ENCODE results near the gene CPTP.

The CPTP gene

GRCh38 chr1:1292851-1293250 is 31.8 kb upstream of the CPTP start:
- DNase-seq = no peak

- no peak for DNase-seq
Observed at GRCh38 chr1:1293263-1294249, 31.0 kb upstream of the CPTP start.

- DNase-seq = no peak
Observed at GRCh38 chr1:1294250-1294890, 30.2 kb upstream of the CPTP start.

GRCh38 chr1:1295154-1295923 is 29.3 kb upstream of the CPTP start:
- DNase-seq = no peak

GRCh38 chr1:1296070-1297061 is 28.2 kb upstream of the CPTP start:
- DNase-seq = no peak

GRCh38 chr1:1297802-1298424 is 26.7 kb upstream of the CPTP start:
- no peak for DNase-seq

GRCh38 chr1:1298861-1299685 is 25.5 kb upstream of the CPTP start:
- DNase-seq = no peak

- peak; percentile 16 for DNase-seq
Observed at GRCh38 chr1:1299686-1300351, 24.8 kb upstream of the CPTP start.

GRCh38 chr1:1300352-1300739 is 24.3 kb upstream of the CPTP start:
- DNase-seq = no peak

GRCh38 chr1:1302006-1302430 is 22.6 kb upstream of the CPTP start:
- DNase-seq = no peak

- DNase-seq = no peak
Observed at GRCh38 chr1:1302951-1303509, 21.6 kb upstream of the CPTP start.

- DNase-seq = no peak
Observed at GRCh38 chr1:1303736-1304135, 20.9 kb upstream of the CPTP start.

GRCh38 chr1:1304331-1305299 is 20.0 kb upstream of the CPTP start:
- DNase-seq = peak; percentile 76

GRCh38 chr1:1305300-1306069 is 19.1 kb upstream of the CPTP start:
- DNase-seq = peak; percentile 14

GRCh38 chr1:1306070-1306660 is 18.4 kb upstream of the CPTP start:
- DNase-seq = no peak

GRCh38 chr1:1306661-1307260 is 17.8 kb upstream of the CPTP start:
- DNase-seq = no peak
